Measurements from ENCODE around the gene PIGM.

PIGM gene

GRCh38 chr1:160022330-160023310 lies 9.2 kb downstream of the PIGM start:
- in situ Hi-C loops (cut with MboI; ENCODE audit: low sequenced_read_pairs) = loop anchor here (25.0 kb wide), 1 partner anchor 235 kb away; the partner anchor contains the start of gene DUSP23

- in situ Hi-C loops (cut with MboI; ENCODE audit: low sequenced_read_pairs) = loop anchor here (25.0 kb wide), 1 partner anchor 234 kb away; the partner anchor contains the start of gene DUSP23
Observed at GRCh38 chr1:160021376-160022074, 10.3 kb downstream of the PIGM start.

- in situ Hi-C loops (cut with MboI; ENCODE audit: low sequenced_read_pairs) = loop anchor here (25.0 kb wide), 1 partner anchor 233 kb away; the partner anchor contains the start of gene DUSP23
Observed at GRCh38 chr1:160020196-160020595, 11.6 kb downstream of the PIGM start.

GRCh38 chr1:160018900-160019299 lies 12.9 kb downstream of the PIGM start:
- in situ Hi-C loops (cut with MboI; ENCODE audit: low sequenced_read_pairs) = loop anchor here (25.0 kb wide), 1 partner anchor 232 kb away; the partner anchor contains the start of gene DUSP23

GRCh38 chr1:160018347-160018746 lies 13.4 kb downstream of the PIGM start:
- in situ Hi-C loops (cut with MboI; ENCODE audit: low sequenced_read_pairs) = loop anchor here (25.0 kb wide), 1 partner anchor 231 kb away; the partner anchor contains the start of gene DUSP23

GRCh38 chr1:160017592-160017991 lies 14.2 kb downstream of the PIGM start:
- in situ Hi-C loops (cut with MboI; ENCODE audit: low sequenced_read_pairs) = loop anchor here (25.0 kb wide), 1 partner anchor 230 kb away; the partner anchor contains the start of gene DUSP23

GRCh38 chr1:160011781-160012180 lies 20.0 kb downstream of the PIGM start:
- in situ Hi-C loops (cut with MboI; ENCODE audit: low sequenced_read_pairs) = loop anchor here (25.0 kb wide), 1 partner anchor 224 kb away; the partner anchor contains the start of gene DUSP23

- in situ Hi-C loops (cut with MboI; ENCODE audit: low sequenced_read_pairs) = loop anchor here (10.0 to 25.0 kb wide), 2 partner anchors 75 to 222 kb away; partner anchors contain the start of gene DUSP23
Observed at GRCh38 chr1:160009801-160010200, 22.0 kb downstream of the PIGM start.

GRCh38 chr1:160009081-160009480 lies 22.7 kb downstream of the PIGM start:
- in situ Hi-C loops (cut with MboI; ENCODE audit: low sequenced_read_pairs) = loop anchor here (10.0 to 25.0 kb wide), 2 partner anchors 74 to 222 kb away; partner anchors contain the start of gene DUSP23

- in situ Hi-C loops (cut with MboI; ENCODE audit: low sequenced_read_pairs) = loop anchor here (10.0 to 25.0 kb wide), 2 partner anchors 73 to 220 kb away; partner anchors contain the start of gene DUSP23
Observed at GRCh38 chr1:160007577-160008200, 24.1 kb downstream of the PIGM start.

GRCh38 chr1:160006312-160006940 lies 25.4 kb downstream of the PIGM start:
- in situ Hi-C loops (cut with MboI; ENCODE audit: low sequenced_read_pairs) = loop anchor here (10.0 to 25.0 kb wide), 2 partner anchors 72 to 219 kb away; partner anchors contain the start of gene DUSP23

- in situ Hi-C loops (cut with MboI; ENCODE audit: low sequenced_read_pairs) = loop anchor here (10.0 to 25.0 kb wide), 2 partner anchors 70 to 218 kb away; partner anchors contain the start of gene DUSP23
Observed at GRCh38 chr1:160005070-160005469, 26.7 kb downstream of the PIGM start.

- in situ Hi-C loops (cut with MboI; ENCODE audit: low sequenced_read_pairs) = loop anchor here (10.0 to 25.0 kb wide), 2 partner anchors 70 to 217 kb away; partner anchors contain the start of gene DUSP23
Observed at GRCh38 chr1:160004425-160004824, 27.4 kb downstream of the PIGM start.

- in situ Hi-C loops (cut with MboI; ENCODE audit: low sequenced_read_pairs) = loop anchor here (10.0 to 25.0 kb wide), 2 partner anchors 69 to 217 kb away; partner anchors contain the start of gene DUSP23
Observed at GRCh38 chr1:160004001-160004400, 27.8 kb downstream of the PIGM start.

GRCh38 chr1:160001440-160001839 lies 30.4 kb downstream of the PIGM start:
- in situ Hi-C loops (cut with MboI; ENCODE audit: low sequenced_read_pairs) = loop anchor here (10.0 to 25.0 kb wide), 2 partner anchors 67 to 214 kb away; partner anchors contain the start of gene DUSP23

GRCh38 chr1:159999204-159999603 lies 32.6 kb downstream of the PIGM start:
- in situ Hi-C loops (cut with MboI; ENCODE audit: low sequenced_read_pairs) = no loop called here

GRCh38 chr1:159996653-159997052 lies 35.1 kb downstream of the PIGM start:
- in situ Hi-C loops (cut with MboI; ENCODE audit: low sequenced_read_pairs) = no loop called here

- in situ Hi-C loops (cut with MboI; ENCODE audit: low sequenced_read_pairs) = no loop called here
Observed at GRCh38 chr1:159994896-159995295, 36.9 kb downstream of the PIGM start.

GRCh38 chr1:159993911-159994310 lies 37.9 kb downstream of the PIGM start:
- in situ Hi-C loops (cut with MboI; ENCODE audit: low sequenced_read_pairs) = no loop called here

Measured in HL-60/S4 treated with phorbol 12-myristate 13-acetate at 8.2 ng/mL for 4 days and 3 days (cell line).